Measurements from ENCODE around the gene DGKZ.

GRCh38 chr11:46402957-46403902 lies 56.0 kb downstream of the DGKZ start:
- TF ChIP-seq CTCF (IDR thresholded peaks at IDR 0.05) (no peak), POLR2A (IDR thresholded peaks at IDR 0.05) (no peak)

All from sigmoid colon (tissue), 3 donors.